Measurements from ENCODE around the gene COPS2.
"Not testable (repeated sequence)": the region's sequence is repeated elsewhere in the genome, so short reads cannot be mapped to it uniquely, and the experiment has no call there.

Gene COPS2

DNA sequence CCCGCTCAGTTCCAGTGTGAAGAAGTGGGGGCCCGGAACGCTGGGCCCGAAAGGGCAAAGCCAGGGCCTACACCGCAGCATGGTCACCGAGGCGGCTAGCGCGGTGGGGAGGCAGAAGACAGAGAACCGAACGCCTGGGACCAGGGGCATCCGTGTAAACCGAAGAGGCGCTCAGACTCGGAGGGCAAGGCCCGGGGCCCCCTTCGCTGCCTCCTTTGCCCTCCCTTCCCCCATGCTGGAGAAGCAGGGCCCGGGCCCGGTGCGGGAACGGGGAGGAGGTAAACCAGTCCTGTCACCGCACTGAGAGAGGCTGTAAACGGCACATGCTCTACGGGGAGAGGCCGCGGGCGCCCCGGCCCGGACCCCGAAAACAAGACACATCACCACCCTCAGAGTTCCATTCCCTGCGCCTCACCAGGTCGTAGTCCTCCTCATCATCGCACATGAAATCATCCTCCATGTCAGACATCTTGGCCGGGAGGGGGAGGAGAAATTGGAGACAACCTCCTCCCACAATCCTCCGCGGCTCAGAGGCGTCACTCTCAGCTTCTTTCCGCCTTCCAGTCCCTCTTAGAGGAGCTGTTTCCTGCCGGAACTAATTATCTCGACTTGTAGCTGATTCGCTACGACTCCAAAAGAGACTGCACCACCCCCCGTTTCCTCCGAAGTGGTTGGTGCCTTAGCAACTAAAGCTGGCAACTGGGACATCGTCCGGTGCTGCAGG is at the start of gene COPS2:
COPS2 (minus strand) TSS at position 490 of the 724 bp plus-strand sequence; CDS start at position 469, 21 bp downstream.
- DNase-seq: peak; percentile 95

DNA sequence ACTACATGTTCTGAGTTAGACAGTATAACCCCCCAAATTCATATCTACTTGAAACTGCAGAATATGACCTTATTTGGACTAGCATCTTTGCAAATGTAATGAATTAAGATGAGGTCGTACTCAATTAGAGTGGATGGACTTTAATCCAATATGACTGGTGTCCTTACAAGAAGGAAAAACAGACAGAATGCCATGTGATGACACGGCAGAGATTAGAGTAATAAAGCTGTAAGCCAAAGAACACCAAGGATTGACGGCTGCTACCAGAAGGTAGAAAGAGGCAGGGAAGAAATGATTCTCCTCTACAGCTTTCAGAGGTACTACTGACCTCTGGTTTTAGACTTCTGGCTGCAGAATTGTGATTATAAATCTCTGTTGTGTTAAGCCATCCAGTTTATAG is 44.9 kb upstream of the COPS2 start:
- DNase-seq: no peak

DNA sequence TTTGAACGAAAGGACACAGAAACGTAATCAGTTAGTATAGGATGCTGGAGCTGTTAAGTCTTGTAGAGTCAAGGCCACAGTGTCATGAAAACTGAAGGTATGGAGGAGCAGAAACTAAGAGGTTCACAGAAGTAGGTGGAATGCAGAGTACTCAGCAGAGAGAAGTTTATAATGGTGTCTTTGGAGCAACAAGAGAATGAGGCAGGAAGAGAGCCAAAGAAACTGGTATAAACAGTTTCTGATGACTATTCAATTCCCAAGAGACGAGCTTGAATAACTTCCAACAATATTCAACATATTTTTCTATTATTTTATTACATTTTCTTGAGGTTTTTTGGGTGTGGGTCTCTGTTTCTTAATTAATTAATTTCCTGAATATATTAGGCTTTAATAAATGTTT is 44.3 kb upstream of the COPS2 start:
- DNase-seq: no peak

DNA sequence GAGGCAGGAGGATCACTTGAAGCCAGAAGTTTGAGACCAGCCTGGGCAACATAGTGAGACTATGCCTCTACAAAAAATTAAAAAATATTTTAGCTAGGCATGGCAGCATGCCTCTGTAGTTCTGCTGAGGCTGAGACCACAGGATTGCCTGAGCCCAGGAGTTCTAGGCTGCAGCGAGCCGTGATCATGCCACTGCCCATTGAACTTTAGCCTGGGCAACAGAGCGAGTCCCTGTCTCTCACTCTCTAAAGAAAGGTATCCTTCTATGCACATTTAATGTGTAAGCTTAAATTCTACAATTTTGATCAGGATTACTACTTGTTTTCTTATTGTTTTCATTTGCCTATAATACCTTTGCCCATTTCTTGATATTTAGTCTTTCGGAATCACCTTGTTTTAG is 41.5 kb upstream of the COPS2 start:
- no peak for DNase-seq

DNA sequence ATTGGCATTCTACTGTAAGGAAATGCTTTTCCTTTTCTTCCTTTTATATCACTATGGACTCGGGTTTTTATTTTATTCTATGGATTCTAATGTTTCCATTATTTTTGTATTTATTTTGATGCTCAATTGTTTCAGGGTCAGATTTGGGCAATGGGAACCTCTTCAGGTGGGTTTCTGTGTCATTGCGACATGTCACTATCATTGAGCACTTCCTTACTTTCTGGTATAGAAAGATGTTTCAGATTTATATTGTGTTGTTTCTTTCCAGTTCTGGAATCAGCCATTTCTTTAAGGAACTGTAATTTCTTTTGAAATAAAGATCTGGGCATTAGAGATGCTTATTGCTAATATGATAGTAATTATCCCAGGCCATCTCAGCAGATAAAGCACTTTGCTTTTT is 36.5 kb upstream of the COPS2 start:
- no peak for DNase-seq

DNA sequence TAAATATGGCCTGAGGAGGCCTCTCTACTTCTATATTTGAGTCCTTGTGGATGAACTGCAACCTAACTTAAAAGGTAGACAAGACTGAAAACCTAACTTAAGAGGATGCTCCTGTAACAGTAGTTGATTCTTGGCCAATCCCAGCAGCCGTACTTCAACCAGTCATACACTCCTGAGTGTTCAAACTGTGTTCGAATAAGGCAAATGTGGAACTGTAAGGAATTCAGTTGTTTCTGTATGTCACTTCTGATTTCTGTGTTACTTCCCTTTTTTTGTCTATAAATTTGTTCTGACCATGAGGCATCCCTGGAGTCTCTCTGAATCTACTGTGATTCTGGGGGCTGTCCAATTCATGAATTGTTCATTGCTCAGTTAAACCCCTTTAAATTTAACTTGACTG is 35.2 kb upstream of the COPS2 start:
- DNase-seq: peak; percentile 28

DNA sequence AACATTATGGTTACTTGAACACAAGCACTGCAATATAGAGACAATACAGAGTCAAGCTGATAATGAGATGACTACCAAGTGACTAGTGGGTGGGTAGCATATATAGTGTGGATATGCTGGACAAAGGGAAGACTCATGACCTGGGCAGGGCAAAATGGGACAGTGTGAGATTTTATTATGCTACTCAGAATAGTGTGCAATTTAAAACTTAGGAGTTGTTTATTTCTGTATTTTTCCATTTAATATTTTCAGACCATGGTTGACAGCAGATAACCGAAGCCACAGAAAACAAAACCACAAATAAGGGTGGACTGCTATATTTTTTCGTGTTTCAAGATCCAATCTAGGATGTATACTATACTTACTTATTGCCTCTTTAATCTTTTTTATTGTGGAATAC is 34.2 kb upstream of the COPS2 start:
- no peak for DNase-seq

DNA sequence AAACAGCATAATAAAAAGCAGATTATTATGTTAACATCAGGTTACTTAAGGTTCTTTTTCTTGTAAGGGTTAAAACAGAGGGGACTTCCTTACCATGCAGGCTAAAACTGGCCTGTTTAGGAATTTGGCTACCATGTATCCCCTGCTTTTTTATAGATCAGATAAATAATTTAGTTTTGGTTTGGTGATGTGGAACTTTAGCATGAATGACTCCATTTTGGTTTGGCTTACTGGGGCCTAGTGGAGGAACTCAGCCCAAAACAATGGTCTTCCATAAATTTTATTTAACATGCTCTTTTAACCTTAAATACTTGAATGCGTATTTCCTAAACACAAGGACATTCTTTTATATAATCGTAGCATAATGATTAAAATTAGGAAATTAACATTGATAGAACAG is 33.5 kb upstream of the COPS2 start:
- DNase-seq: no peak

DNA sequence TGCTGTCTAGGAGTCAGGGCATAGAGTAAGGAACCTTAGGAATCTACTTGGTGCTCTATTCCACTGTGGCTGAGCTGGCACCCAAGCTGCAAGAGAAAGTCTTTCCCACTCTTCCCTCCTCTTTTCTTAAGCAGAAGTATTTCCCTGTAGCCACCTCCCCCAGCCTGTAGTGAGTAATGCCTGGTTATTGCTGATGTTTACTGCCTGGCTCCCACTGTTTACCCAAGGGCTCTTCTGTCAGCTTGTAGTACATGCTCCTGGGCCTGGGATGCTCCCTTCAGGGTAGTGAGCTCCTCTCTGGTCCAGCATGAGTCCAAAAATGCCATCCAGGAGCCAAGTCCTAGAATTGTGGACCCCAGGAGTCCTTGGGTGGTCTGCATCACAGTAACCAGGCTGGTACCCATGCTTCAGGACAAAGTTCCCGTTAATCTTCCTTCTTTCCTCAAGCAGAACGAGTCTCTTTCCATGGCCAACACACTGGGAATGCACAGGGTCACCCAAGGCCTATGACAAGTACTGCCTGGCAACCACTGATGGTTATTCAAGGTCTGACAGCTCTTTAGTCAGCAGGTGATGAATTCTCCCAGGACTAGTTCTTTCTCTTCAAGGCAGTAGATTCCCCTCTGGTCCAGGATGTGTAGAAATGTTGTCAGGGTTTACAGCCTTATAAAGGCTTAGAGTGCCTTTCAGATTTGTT is 32.3 kb upstream of the COPS2 start:
- no peak for DNase-seq

DNA sequence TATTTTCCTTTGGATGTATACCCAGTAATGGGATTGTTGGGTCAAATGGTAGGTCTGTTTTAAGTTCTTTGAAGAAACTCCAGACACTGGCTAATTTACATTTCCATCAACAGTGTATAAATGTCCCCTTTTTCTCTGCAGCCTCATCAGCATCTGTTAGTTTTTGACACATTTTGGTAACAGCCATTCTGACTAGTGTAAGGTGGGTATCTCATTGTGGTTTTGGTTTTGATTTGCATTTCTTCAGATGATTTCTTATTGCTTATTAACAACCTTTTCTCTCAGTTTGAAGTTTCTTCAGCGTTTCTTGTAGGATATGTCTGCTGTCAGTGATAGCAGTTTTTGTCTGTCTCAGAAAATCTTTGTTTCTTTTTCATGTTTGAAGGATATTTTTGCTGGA is 30.1 kb upstream of the COPS2 start:
- no peak for DNase-seq

DNA sequence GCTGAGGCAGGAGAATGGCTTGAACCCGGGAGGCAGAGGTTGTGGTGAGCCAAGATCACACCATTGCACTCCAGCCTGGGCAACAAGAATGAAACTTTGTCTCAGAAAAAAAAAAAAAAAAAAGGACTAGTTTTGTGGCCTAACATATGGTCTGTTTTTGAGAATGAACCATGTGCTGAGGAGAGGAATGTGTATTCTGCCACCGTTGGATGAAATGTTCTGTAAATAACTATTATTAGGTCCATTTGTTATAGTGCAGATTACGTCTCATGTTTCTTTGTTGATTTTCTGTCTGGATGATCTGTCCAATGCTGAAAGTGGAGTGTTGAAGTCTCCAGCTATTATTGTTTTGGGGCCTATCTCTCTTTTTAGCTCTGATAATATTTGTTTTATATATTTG is 28.3 kb upstream of the COPS2 start:
- not testable (repeated sequence) for DNase-seq

DNA sequence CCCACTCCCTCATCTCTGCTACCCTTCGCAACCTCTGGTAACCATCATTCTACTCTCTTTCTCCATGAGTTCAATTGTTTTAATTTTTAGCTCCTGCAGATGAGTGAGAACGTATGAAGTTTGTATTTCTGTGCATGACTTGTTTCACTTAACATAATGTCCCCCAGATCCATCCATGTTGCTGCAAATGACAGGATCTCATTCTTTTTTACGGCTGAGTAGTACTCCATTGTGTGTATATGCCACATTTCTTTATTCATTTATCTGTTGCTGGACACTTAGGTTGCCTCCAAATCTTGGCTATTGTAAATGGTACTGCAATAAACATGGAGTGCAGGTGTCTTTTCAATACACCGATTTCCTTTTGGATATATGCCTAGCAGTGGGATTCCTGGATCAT is 26.7 kb upstream of the COPS2 start:
- no peak for DNase-seq

DNA sequence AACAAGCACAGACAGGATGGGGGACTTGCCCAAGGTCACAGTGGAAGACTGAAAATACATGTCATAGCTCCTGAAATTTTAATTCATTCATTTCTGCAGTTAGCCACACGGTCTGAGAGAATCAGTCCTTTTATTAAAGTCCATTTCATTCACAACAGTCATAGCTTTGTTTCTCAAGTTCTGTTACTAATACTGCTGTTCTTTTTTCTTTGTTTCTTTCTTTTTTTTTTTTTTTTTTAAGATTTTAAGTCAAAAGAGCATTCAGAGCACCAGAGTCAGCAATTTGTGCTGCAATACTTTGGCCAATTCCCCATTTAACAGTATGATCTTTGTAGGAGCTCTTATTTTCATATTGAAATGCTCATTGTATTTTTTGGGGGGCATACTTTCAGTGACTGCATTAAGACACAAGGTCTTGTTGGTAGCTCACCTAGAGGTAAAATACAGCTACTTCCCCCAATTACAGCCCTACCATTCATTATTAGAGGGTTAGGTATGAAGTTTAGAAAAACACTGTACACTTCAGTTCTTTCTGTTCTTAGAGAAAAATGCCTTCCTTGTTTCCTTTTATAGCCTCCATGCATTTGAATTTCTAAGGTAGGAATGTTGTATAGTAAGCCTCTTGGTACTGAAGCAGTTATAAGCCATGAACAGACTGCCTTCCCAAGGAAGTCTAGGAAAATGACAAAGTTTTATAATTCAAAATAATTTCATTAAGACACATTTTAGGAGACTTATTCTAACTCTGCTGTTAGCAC is 24.2 kb upstream of the COPS2 start:
- DNase-seq: no peak

DNA sequence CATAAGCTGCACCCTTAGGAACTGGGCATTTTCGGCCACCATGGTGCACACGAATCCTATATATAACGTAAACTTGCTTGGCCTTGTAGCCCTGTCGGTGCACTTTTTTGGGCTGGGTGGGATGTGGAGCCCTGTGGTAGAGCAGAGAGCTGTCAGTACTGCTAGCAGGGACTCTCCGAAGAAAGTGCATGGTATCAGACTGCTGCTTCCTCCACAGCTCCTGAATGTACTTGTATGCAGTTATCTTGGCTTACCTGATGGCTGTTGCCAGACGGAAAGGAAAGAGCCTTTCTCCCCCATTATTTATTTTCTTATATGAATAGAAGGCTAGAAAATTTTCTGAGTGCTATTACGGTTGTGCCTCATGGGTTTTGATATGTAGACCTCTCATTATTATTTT is 23.1 kb upstream of the COPS2 start:
- DNase-seq: no peak

DNA sequence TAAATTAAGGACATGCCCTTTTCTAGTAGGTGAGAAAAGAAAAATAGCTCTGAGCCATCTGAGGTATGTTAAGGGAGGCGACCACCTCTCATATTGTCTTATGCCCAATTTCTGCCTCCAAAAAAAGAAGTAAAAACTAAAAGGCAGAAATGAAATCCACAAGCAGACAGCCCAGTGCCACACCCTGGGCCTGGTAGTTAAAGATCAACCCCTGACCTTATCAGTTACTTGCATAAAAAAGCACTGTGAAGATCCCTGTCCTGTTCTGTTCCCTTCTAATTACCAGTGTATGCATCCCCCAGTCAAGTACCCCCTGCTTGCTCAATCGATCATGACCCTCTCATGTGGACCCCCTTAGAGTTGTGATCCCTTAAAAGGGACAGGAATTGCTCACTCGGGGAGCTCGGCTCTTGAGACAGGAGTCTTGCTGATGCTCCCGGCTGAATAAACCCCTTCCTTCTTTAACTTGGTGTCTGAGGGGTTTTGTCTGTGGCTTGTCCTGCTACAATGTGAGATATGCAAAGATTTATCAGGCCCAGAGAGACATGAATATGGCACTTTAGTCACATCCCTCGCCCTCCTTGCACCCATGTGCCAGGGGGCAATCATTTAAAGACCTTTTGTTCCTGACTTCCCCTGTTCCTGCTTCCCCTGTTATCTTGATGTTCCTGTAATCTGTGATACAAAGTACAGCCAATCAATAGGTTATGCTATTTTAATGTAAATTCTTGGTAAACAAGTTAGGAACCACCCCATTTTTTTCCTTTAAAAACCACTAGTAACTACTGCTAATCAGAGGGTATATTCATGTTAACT is 20.4 kb upstream of the COPS2 start:
- DNase-seq: not testable (repeated sequence)

DNA sequence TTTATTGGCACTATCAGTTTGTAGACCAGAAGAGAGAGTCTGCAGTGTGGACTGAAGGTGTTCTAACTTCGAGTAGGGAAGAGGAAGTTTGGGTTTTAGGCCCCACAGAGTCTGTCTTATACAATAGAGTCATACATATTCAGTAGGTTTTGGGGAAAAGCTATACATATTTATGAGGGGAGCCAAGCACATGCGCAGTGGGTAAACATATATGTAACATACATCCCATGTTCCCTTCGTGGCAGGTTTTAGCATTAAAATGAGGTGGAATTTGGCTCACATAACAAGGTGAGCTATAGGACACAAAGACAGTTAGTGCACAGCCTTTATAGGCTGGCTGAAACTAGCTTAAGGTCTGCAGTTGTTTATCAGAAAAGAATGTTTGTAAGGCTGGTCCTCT is 19.5 kb upstream of the COPS2 start:
- no peak for DNase-seq

DNA sequence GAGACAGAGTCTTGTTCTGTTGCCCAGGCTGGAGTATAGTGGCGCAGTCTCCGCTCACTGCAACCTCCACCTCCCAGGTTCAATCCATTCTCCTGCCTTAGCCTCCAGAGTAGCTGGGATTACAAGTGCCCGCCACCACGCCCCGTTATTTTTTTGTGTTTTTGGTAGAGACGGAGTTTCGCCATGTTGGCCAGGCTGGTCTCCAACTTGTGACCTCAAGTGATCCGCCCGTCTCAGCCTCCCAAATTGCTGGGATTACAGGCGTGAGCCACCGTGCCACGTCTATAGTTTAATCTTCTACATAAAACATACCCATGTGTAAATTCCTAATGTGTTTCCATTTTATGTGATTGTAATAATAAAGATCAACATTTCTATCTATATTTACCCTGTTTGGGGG is 16.4 kb upstream of the COPS2 start:
- no peak for DNase-seq

DNA sequence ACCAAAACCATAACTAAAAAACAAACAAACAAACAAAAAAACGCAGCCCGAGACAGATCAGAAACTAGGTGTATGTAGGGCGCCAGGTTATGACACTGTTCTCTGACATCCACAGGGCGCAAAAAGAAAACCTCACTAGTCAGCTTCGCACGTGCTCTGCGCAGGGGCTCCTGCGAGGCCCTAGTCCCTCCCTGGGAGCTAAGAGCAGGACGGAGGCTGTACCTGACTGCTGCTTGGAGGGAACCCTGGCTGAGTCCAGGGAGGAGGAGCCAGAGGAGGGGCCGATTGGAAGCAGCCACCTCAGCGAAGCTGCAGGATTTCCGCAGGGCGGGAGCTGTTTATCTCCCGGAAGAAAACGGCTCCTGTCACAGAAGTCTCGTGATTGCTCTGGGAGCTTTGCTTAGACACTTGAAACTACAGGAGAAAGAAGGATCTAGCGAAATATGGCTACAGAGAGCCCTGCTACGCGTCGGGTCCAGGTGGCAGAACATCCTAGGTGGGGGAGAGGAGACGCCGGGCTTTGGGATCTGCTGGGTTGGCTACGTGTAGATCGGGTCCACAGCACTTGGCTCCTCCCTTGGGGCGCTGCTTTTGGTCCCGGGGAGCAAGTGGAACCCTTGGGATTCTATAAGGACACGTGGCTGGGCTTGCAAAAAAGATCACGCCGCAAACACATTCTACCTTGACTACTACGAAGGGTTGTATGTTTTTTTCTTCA is 14.6 kb upstream of the COPS2 start, which contains the start of gene GALK2:
GALK2 (plus strand) TSS at position 368 of the 718 bp plus-strand sequence; CDS start at position 444, 76 bp downstream.
- DNase-seq: peak; percentile 81

DNA sequence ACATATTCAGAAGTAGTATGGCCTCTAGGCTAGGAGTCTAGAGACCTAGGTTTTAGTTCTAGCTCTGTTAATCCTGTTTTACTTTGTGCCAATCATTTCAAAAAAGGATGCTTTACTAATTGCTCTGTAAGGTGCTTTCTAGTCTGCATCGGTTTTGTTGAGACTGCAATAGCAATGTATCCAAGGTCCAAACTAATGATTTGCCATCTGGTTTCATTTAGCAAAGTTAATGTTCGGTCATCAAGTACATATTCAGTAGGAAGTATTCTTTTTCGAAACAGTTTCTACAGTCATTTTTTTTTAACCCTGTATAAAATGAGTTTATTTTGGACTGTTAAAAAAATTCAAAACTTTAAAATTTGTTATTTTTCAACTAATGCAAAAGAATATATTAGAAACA is 12.6 kb upstream of the COPS2 start:
- DNase-seq: no peak

DNA sequence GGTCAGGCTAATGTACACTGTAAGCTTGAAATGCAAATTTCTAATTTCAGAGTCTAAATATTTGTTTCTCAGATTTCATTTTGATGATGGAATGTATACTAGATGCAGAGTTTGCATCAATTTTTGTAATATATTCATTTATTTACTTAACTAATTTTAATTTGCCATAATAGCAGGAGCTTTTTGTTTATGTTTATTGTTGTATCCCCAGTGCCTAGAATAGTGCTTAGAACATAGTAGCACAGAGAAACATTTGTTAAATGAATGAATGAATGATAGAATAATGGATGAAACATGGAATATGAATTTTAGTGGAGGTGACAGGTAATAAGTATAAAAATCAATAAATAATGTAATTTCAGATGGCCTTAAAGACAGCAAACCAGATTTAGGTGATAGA is 9.5 kb upstream of the COPS2 start:
- no peak for DNase-seq

DNA sequence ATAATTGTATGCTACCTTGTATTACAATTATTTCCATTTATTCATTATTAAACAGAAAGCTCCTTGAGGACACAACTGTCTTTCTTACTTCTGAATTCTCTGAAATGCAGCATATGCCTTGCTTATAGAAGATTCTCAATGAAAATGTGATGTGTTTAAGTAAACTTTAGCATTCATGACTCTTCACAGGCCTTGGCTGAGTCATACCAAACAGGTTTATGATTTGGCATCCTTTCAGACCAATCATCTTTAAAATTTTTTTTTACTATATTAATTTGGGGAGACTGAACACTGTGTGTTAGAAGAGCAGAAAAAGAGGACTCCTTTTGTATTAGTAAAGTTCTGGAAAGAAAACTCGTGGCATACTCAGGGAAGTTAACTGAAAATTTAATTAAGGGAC is 8.3 kb upstream of the COPS2 start:
- DNase-seq: no peak

All from GDM1 (cell line).